ENCODE results near the gene PIK3C2G. TPM values are rescaled to one million over a fixed set of nuclear protein-coding genes. Genes with fewer than 3 reads are reported as not detected.

PIK3C2G gene
- total RNA-seq, 2 experiments from 2014 or later = not detected

- Histone ChIP-seq H3K9me2 (ENCODE audit: insufficient read depth, low read length) (no peaks in the 10 kb centered on the region), H3K4me2 (ENCODE audit: low read length) (no peak overlapping the region), H3K27ac (ENCODE audit: low read depth, low read length, poor library complexity, severe bottlenecking) (no peak overlapping the region), H3K4me3 (ENCODE audit: low read depth, low read length, poor library complexity, severe bottlenecking) (no peak overlapping the region), H2AFZ (ENCODE audit: low read length) (no peak overlapping the region), H3K4me1 (ENCODE audit: insufficient read depth, low read length, poor library complexity, severe bottlenecking) (no peaks in the 10 kb centered on the region), H3K79me2 (ENCODE audit: insufficient read depth, low read depth, low read length) (no peaks in the 10 kb centered on the region), H3K36me3 (ENCODE audit: insufficient read depth, low read length) (no peaks in the 10 kb centered on the region), H3K9me3 (ENCODE audit: low read length) (no peaks in the 10 kb centered on the region), H4K20me1 (ENCODE audit: insufficient read depth, low read length) (no peaks in the 10 kb centered on the region)
- POLR2A ChIA-PET = interaction anchor here (0.6 kb wide), 1 partner anchor 1790 kb away, joined by 3 read pairs; no protein-coding TSS in a partner anchor
- intact Hi-C loops (cut with micrococcal nuclease; ENCODE audit: unreplicated experiment) = no loop called here
- CTCF ChIA-PET (ENCODE audit: unreplicated experiment) = no interaction called here
- no peak for DNase-seq (ENCODE audit: low spot score)
- no TSS peak for BruUV-seq (replicated peaks)
- TF ChIP-seq EZH2phosphoT487 (IDR thresholded peaks at IDR 0.05; ENCODE audit: borderline replicate concordance, low read depth, low read length) (no peak), CTCF (conservative IDR thresholded peaks at IDR 0.05; ENCODE audit: low read length) (no peak)
These were observed 167.1 kb downstream of the PIK3C2G start for GRCh38 chr12:18428416-18428815.

GRCh38 chr12:18429366-18429765 lies 168.0 kb downstream of the PIK3C2G start:
- H2AFZ ChIP-seq (ENCODE audit: low read length) = no peak overlapping the region
- intact Hi-C loops (cut with micrococcal nuclease; ENCODE audit: unreplicated experiment) = no loop called here
- no peak overlapping the region for H3K4me3 ChIP-seq (ENCODE audit: low read depth, low read length, poor library complexity, severe bottlenecking)
- H3K4me2 ChIP-seq (ENCODE audit: low read length) = no peak overlapping the region
- ChIA-PET CTCF (ENCODE audit: unreplicated experiment) (no interaction called here), POLR2A (no interaction called here)
- no peaks in the 10 kb centered on the region for H3K9me2 ChIP-seq (ENCODE audit: insufficient read depth, low read length)
- TF ChIP-seq EZH2phosphoT487 (IDR thresholded peaks at IDR 0.05; ENCODE audit: borderline replicate concordance, low read depth, low read length) (no peak), CTCF (conservative IDR thresholded peaks at IDR 0.05; ENCODE audit: low read length) (no peak)
- no peak overlapping the region for H3K27ac ChIP-seq (ENCODE audit: low read depth, low read length, poor library complexity, severe bottlenecking)
- H4K20me1 ChIP-seq (ENCODE audit: insufficient read depth, low read length) = no peaks in the 10 kb centered on the region
- H3K9me3 ChIP-seq (ENCODE audit: low read length) = no peaks in the 10 kb centered on the region
- DNase-seq (ENCODE audit: low spot score) = no peak
- no peaks in the 10 kb centered on the region for H3K36me3 ChIP-seq (ENCODE audit: insufficient read depth, low read length)
- no peaks in the 10 kb centered on the region for H3K79me2 ChIP-seq (ENCODE audit: insufficient read depth, low read depth, low read length)
- BruUV-seq (replicated peaks) = no TSS peak
- H3K4me1 ChIP-seq (ENCODE audit: insufficient read depth, low read length, poor library complexity, severe bottlenecking) = no peaks in the 10 kb centered on the region

DNA sequence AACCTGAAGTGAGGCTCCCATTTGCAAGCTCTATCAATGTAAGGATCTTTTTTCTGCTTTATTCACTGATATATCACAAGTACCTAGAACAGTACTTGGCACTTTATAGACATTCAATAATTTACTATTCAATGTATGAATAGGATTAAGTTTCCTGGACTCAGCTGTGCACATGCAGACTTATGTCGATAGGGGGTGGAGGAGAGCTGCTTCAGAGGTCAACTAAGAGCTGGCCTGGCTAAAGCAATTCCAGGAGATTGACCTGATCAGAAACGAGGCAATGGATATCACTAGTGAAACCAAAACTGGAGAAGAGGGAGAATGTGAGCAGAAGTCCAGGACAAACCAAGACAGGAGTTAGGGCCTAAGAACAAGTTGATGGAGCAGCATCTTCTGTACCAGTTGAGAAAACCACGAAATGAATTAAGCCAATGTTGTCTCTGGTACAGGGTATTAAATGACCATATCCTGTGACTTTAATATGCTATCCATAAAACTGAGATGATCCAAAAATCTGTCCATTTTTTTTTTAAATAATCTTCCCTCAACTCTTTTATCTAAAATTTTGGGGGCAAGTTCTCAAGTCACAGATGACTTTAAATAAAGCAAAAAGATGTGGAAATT lies 169.2 kb downstream of the PIK3C2G start:
- H3K9me3 ChIP-seq (ENCODE audit: low read length) = no peaks in the 10 kb centered on the region
- TF ChIP-seq CTCF (conservative IDR thresholded peaks at IDR 0.05; ENCODE audit: low read length) (peak; percentile 81), EZH2phosphoT487 (IDR thresholded peaks at IDR 0.05; ENCODE audit: borderline replicate concordance, low read depth, low read length) (no peak)
- CTCF ChIA-PET (ENCODE audit: unreplicated experiment) = no interaction called here
- no peak overlapping the region for H3K4me2 ChIP-seq (ENCODE audit: low read length)
- no peaks in the 10 kb centered on the region for H3K9me2 ChIP-seq (ENCODE audit: insufficient read depth, low read length)
- no TSS peak for BruUV-seq (replicated peaks)
- H3K27ac ChIP-seq (ENCODE audit: low read depth, low read length, poor library complexity, severe bottlenecking) = no peak overlapping the region
- POLR2A ChIA-PET = interaction anchor here (0.6 to 1.5 kb wide), 2 partner anchors 16 to 816 kb away, joined by 3 to 4 read pairs; no protein-coding TSS in a partner anchor
- no peak overlapping the region for H3K4me3 ChIP-seq (ENCODE audit: low read depth, low read length, poor library complexity, severe bottlenecking)
- intact Hi-C loops (cut with micrococcal nuclease; ENCODE audit: unreplicated experiment) = no loop called here
- no peak overlapping the region for H2AFZ ChIP-seq (ENCODE audit: low read length)
- H3K79me2 ChIP-seq (ENCODE audit: insufficient read depth, low read depth, low read length) = no peaks in the 10 kb centered on the region
- peak; percentile 29 for DNase-seq (ENCODE audit: low spot score)
- no peaks in the 10 kb centered on the region for H4K20me1 ChIP-seq (ENCODE audit: insufficient read depth, low read length)
- H3K36me3 ChIP-seq (ENCODE audit: insufficient read depth, low read length) = no peaks in the 10 kb centered on the region
- no peaks in the 10 kb centered on the region for H3K4me1 ChIP-seq (ENCODE audit: insufficient read depth, low read length, poor library complexity, severe bottlenecking)
